Measurements from ENCODE around the gene AGPAT4.

AGPAT4 gene

GRCh38 chr6:161295784-161296183 lies 21.9 kb upstream of the AGPAT4 start:
- H4K12ac ChIP-seq (ENCODE audit: low read depth, low read length) = no peak overlapping the region
- no peak overlapping the region for H3K27ac ChIP-seq (ENCODE audit: low read depth, low read length)
- no peak overlapping the region for H2BK120ac ChIP-seq (ENCODE audit: insufficient read depth, low read length, poor library complexity)
- H2BK12ac ChIP-seq (ENCODE audit: low read length) = no peak overlapping the region
- H2BK5ac ChIP-seq (ENCODE audit: low read depth, low read length, poor library complexity) = no peak overlapping the region
- WGBS (ENCODE audit: extremely low coverage, insufficient coverage, insufficient read length) = no CpG with 5 or more reads among the region's 1 CpG
- H3K14ac ChIP-seq (ENCODE audit: low read length) = no peak overlapping the region
- H3K9ac ChIP-seq (ENCODE audit: low read length) = no peak overlapping the region
- no peaks in the 10 kb centered on the region for H3K36me3 ChIP-seq (ENCODE audit: control insufficient read depth in 1 of 2, insufficient read depth in 2 of 2, low read length in 2 of 2)
- H3K4me2 ChIP-seq (ENCODE audit: low read length) = no peak overlapping the region
- H4K91ac ChIP-seq (ENCODE audit: low read depth, low read length) = no peak overlapping the region
- H3K4me3 ChIP-seq (ENCODE audit: low read depth, low read length) = no peak overlapping the region
- no peak overlapping the region for H3K18ac ChIP-seq (ENCODE audit: low read length)
- H2AK5ac ChIP-seq (ENCODE audit: low read length) = no peak overlapping the region
- H3K79me1 ChIP-seq (ENCODE audit: low read length) = no peaks in the 10 kb centered on the region
- H3K4ac ChIP-seq (ENCODE audit: low read depth, low read length) = no peak overlapping the region
- H3K79me2 ChIP-seq (ENCODE audit: control insufficient read depth, insufficient read depth, low read length, poor library complexity) = no peaks in the 10 kb centered on the region
- no peaks in the 10 kb centered on the region for H3K9me3 ChIP-seq (ENCODE audit: insufficient read depth, low read depth, low read length)
- H3K23ac ChIP-seq (ENCODE audit: low read length) = no peak overlapping the region
- H4K8ac ChIP-seq (ENCODE audit: low read depth, low read length) = no peak overlapping the region
- H3K27me3 ChIP-seq (ENCODE audit: insufficient read depth, low read length) = no peaks in the 10 kb centered on the region
- DNase-seq = no peak
- no peak overlapping the region for H2AFZ ChIP-seq (ENCODE audit: insufficient read depth, low read length, poor library complexity)
- H3K4me1 ChIP-seq (ENCODE audit: control insufficient read depth in 1 of 2, insufficient read depth in 2 of 2, low read length in 2 of 2) = no peaks in the 10 kb centered on the region

DNA sequence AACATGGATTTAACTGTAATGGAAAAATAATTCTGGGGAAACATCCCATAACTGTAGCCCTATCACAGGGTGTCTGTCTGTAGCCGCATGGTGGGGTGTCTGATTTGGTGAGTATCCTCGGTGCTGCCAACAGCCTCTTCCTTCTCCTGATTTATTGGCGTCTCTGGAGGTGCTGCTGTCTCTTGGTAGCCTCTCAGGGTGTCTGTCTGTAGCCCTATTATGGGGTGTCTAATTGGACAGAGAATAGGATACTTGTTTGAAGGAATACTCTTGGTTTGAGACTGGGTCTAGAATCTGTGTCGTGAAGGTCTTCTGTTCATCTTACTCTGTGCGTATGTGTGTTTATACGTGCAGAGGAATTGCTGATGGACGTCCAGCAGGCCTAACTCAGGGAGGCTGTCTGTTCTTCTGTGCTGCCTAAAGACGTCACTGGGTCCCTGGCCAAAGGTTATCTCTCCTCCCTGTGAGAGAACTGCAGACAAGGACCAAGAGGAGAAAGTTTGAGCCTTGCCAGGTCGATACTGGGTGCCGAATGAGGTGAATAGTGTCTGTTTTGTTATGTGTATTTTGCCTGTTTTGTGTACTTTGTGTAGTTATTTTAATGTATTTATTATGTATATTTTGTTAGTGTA lies 18.9 kb upstream of the AGPAT4 start:
- Histone ChIP-seq H3K27ac (ENCODE audit: low read depth, low read length) (no peak overlapping the region), H3K14ac (ENCODE audit: low read length) (no peak overlapping the region), H3K36me3 (ENCODE audit: control insufficient read depth in 1 of 2, insufficient read depth in 2 of 2, low read length in 2 of 2) (no peaks in the 10 kb centered on the region), H2AFZ (ENCODE audit: insufficient read depth, low read length, poor library complexity) (no peak overlapping the region), H2BK120ac (ENCODE audit: insufficient read depth, low read length, poor library complexity) (no peak overlapping the region), H3K4ac (ENCODE audit: low read depth, low read length) (no peak overlapping the region), H2BK5ac (ENCODE audit: low read depth, low read length, poor library complexity) (no peak overlapping the region), H3K9me3 (ENCODE audit: insufficient read depth, low read depth, low read length) (no peaks in the 10 kb centered on the region), H4K91ac (ENCODE audit: low read depth, low read length) (no peak overlapping the region), H2BK12ac (ENCODE audit: low read length) (no peak overlapping the region), H2AK5ac (ENCODE audit: low read length) (no peak overlapping the region), H3K4me3 (ENCODE audit: low read depth, low read length) (no peak overlapping the region), H4K8ac (ENCODE audit: low read depth, low read length) (no peak overlapping the region), H3K4me1 (ENCODE audit: control insufficient read depth in 1 of 2, insufficient read depth in 2 of 2, low read length in 2 of 2) (no peaks in the 10 kb centered on the region), H3K18ac (ENCODE audit: low read length) (no peak overlapping the region), H3K9ac (ENCODE audit: low read length) (no peak overlapping the region), H4K12ac (ENCODE audit: low read depth, low read length) (no peak overlapping the region), H3K79me2 (ENCODE audit: control insufficient read depth, insufficient read depth, low read length, poor library complexity) (no peaks in the 10 kb centered on the region), H3K27me3 (ENCODE audit: insufficient read depth, low read length) (no peaks in the 10 kb centered on the region), H3K23ac (ENCODE audit: low read length) (no peak overlapping the region), H3K4me2 (ENCODE audit: low read length) (no peak overlapping the region), H3K79me1 (ENCODE audit: low read length) (no peaks in the 10 kb centered on the region)
- no CpG with 5 or more reads among the region's 10 CpGs for WGBS (ENCODE audit: extremely low coverage, insufficient coverage, insufficient read length)
- no peak for DNase-seq

DNA sequence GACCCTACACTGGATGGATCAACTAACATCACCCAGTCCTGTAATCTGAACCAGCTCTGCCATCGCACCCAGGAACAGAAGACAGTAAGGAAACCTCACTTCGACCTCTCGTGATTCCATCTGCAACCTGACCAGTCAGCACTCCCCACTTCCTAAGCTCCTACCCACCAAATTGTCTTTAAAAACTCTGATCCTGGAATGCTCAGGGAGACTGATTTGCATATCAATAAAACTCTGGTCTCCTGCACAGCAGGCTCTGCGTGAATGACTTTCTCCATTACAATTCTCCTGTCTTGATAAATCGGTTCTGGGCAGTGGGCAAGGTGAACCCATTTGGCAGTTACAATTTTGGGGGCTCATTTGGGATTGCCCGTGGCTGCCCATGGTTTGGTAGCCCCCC lies 18.3 kb upstream of the AGPAT4 start:
- H3K14ac ChIP-seq (ENCODE audit: low read length) = no peak overlapping the region
- no peaks in the 10 kb centered on the region for H3K36me3 ChIP-seq (ENCODE audit: control insufficient read depth in 1 of 2, insufficient read depth in 2 of 2, low read length in 2 of 2)
- no peak overlapping the region for H2AK5ac ChIP-seq (ENCODE audit: low read length)
- no peak overlapping the region for H2BK12ac ChIP-seq (ENCODE audit: low read length)
- H3K23ac ChIP-seq (ENCODE audit: low read length) = no peak overlapping the region
- H4K12ac ChIP-seq (ENCODE audit: low read depth, low read length) = no peak overlapping the region
- WGBS (ENCODE audit: extremely low coverage, insufficient coverage, insufficient read length) = no CpG with 5 or more reads among the region's 6 CpGs
- H3K18ac ChIP-seq (ENCODE audit: low read length) = no peak overlapping the region
- no peaks in the 10 kb centered on the region for H3K4me1 ChIP-seq (ENCODE audit: control insufficient read depth in 1 of 2, insufficient read depth in 2 of 2, low read length in 2 of 2)
- H4K91ac ChIP-seq (ENCODE audit: low read depth, low read length) = no peak overlapping the region
- no peaks in the 10 kb centered on the region for H3K27me3 ChIP-seq (ENCODE audit: insufficient read depth, low read length)
- H3K79me2 ChIP-seq (ENCODE audit: control insufficient read depth, insufficient read depth, low read length, poor library complexity) = no peaks in the 10 kb centered on the region
- no peak overlapping the region for H2AFZ ChIP-seq (ENCODE audit: insufficient read depth, low read length, poor library complexity)
- no peak overlapping the region for H3K4ac ChIP-seq (ENCODE audit: low read depth, low read length)
- H3K4me3 ChIP-seq (ENCODE audit: low read depth, low read length) = no peak overlapping the region
- H2BK120ac ChIP-seq (ENCODE audit: insufficient read depth, low read length, poor library complexity) = no peak overlapping the region
- no peak overlapping the region for H3K27ac ChIP-seq (ENCODE audit: low read depth, low read length)
- no peaks in the 10 kb centered on the region for H3K79me1 ChIP-seq (ENCODE audit: low read length)
- H4K8ac ChIP-seq (ENCODE audit: low read depth, low read length) = no peak overlapping the region
- H3K9ac ChIP-seq (ENCODE audit: low read length) = no peak overlapping the region
- H3K9me3 ChIP-seq (ENCODE audit: insufficient read depth, low read depth, low read length) = no peaks in the 10 kb centered on the region
- H2BK5ac ChIP-seq (ENCODE audit: low read depth, low read length, poor library complexity) = no peak overlapping the region
- no peak overlapping the region for H3K4me2 ChIP-seq (ENCODE audit: low read length)
- no peak for DNase-seq

- no CpG with 5 or more reads among the region's 3 CpGs for WGBS (ENCODE audit: extremely low coverage, insufficient coverage, insufficient read length)
- H2AFZ ChIP-seq (ENCODE audit: insufficient read depth, low read length, poor library complexity) = no peak overlapping the region
- H3K4me3 ChIP-seq (ENCODE audit: low read depth, low read length) = no peak overlapping the region
- no peaks in the 10 kb centered on the region for H3K27me3 ChIP-seq (ENCODE audit: insufficient read depth, low read length)
- no peaks in the 10 kb centered on the region for H3K9me3 ChIP-seq (ENCODE audit: insufficient read depth, low read depth, low read length)
- H3K4me1 ChIP-seq (ENCODE audit: control insufficient read depth in 1 of 2, insufficient read depth in 2 of 2, low read length in 2 of 2) = no peaks in the 10 kb centered on the region
- no peak overlapping the region for H3K27ac ChIP-seq (ENCODE audit: low read depth, low read length)
- no peaks in the 10 kb centered on the region for H3K36me3 ChIP-seq (ENCODE audit: control insufficient read depth in 1 of 2, insufficient read depth in 2 of 2, low read length in 2 of 2)
- H3K9ac ChIP-seq (ENCODE audit: low read length) = no peak overlapping the region
- no peak overlapping the region for H3K14ac ChIP-seq (ENCODE audit: low read length)
- H2BK5ac ChIP-seq (ENCODE audit: low read depth, low read length, poor library complexity) = no peak overlapping the region
- no peak for DNase-seq
- no peak overlapping the region for H4K12ac ChIP-seq (ENCODE audit: low read depth, low read length)
- H3K79me2 ChIP-seq (ENCODE audit: control insufficient read depth, insufficient read depth, low read length, poor library complexity) = no peaks in the 10 kb centered on the region
- H3K23ac ChIP-seq (ENCODE audit: low read length) = no peak overlapping the region
- H2AK5ac ChIP-seq (ENCODE audit: low read length) = no peak overlapping the region
- no peak overlapping the region for H3K18ac ChIP-seq (ENCODE audit: low read length)
- no peak overlapping the region for H3K4me2 ChIP-seq (ENCODE audit: low read length)
- no peak overlapping the region for H4K91ac ChIP-seq (ENCODE audit: low read depth, low read length)
- H3K4ac ChIP-seq (ENCODE audit: low read depth, low read length) = no peak overlapping the region
- no peak overlapping the region for H2BK120ac ChIP-seq (ENCODE audit: insufficient read depth, low read length, poor library complexity)
- no peak overlapping the region for H2BK12ac ChIP-seq (ENCODE audit: low read length)
- H3K79me1 ChIP-seq (ENCODE audit: low read length) = no peaks in the 10 kb centered on the region
- H4K8ac ChIP-seq (ENCODE audit: low read depth, low read length) = no peak overlapping the region
These were observed 16.9 kb upstream of the AGPAT4 start for GRCh38 chr6:161290751-161291150.

All from trophoblast cell (in vitro differentiated cells and primary cell).